ENCODE data around the gene TRIM25.

DNA sequence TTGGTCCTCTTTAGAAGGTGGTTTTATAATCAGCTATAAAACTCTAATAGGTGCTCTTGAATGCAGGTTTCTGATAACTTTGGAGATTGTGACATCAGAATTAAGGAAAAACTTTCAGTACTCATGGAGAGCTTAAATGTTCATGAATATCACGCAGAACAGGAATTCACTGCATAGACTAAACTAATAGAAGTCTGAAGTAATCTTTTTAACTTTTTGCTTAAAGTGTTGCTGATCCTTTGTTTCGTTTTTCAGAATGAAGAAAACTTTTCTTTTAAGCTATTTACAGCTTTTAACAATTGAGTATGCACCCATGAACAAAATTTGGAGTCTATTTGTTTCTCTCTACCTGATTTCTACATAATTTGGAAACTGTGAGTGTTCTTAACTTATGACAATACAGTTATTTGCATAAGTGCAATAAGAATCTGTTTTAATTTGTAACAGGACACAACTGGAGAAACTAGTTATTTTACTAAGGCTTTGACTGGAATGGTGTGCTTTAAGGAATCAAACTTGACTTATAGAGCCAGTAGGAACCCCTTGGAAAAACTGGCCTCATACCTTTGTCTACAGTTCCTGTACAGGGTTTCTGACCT lies 17.0 kb upstream of the TRIM25 start:
- no peak for TF ChIP-seq EZH2 (IDR thresholded peaks at IDR 0.05; ENCODE audit: borderline replicate concordance)
- TF ChIP-seq, protein P1, sequence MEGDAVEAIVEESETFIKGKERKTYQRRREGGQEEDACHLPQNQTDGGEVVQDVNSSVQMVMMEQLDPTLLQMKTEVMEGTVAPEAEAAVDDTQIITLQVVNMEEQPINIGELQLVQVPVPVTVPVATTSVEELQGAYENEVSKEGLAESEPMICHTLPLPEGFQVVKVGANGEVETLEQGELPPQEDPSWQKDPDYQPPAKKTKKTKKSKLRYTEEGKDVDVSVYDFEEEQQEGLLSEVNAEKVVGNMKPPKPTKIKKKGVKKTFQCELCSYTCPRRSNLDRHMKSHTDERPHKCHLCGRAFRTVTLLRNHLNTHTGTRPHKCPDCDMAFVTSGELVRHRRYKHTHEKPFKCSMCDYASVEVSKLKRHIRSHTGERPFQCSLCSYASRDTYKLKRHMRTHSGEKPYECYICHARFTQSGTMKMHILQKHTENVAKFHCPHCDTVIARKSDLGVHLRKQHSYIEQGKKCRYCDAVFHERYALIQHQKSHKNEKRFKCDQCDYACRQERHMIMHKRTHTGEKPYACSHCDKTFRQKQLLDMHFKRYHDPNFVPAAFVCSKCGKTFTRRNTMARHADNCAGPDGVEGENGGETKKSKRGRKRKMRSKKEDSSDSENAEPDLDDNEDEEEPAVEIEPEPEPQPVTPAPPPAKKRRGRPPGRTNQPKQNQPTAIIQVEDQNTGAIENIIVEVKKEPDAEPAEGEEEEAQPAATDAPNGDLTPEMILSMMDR (IDR thresholded peaks at IDR 0.05; ENCODE audit: poor library complexity), result no peak
